GM12864 (cell line): ENCODE results near the gene ARFGEF2.
"Not testable (repeated sequence)": the region's sequence is repeated elsewhere in the genome, so short reads cannot be mapped to it uniquely, and the experiment has no call there.

Experiments used
- DNase-seq: peaks from one replicate; pipeline ENCODE4 v3.0.0-alpha.2; 2011; ENCODE audit warnings: low read depth
- H3K4me3 ChIP-seq: 2 replicates; pipeline ENCODE4 v1.5.1; 2011; ENCODE audit warnings: mild to moderate bottlenecking, low read depth, low read length, control low read depth
- TF ChIP-seq, protein P1 (sequence below): IDR thresholded peaks from 2 replicates; pipeline ENCODE4 v1.5.1; 2011; ENCODE audit warnings: low read depth, mild to moderate bottlenecking, moderate library complexity, low read length, control low read depth, inconsistent platforms; ENCODE audit errors: missing control alignments

ARFGEF2 gene

DNA sequence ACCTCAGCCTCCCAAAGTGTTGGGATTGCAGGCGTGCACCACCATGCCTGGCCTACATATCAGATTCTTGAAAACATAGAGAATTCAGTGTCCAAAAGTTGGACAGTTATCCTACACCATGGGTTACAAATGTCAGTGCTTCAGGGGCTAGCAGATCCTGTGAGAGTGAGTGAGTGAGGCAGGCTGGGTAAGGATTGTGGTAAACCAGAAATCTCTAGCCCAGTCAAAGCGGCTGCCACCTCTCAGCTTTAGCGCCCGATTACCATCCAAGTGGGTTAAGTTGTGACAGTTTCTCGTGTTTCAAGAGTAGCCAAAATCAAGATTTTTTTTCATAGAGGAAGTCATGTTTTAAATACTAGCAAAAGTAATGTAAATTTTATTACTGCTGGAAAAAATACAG lies 102.7 kb downstream of the ARFGEF2 start:
- no peak overlapping the region for H3K4me3 ChIP-seq
- no peak for DNase-seq
- TF ChIP-seq, protein P1, sequence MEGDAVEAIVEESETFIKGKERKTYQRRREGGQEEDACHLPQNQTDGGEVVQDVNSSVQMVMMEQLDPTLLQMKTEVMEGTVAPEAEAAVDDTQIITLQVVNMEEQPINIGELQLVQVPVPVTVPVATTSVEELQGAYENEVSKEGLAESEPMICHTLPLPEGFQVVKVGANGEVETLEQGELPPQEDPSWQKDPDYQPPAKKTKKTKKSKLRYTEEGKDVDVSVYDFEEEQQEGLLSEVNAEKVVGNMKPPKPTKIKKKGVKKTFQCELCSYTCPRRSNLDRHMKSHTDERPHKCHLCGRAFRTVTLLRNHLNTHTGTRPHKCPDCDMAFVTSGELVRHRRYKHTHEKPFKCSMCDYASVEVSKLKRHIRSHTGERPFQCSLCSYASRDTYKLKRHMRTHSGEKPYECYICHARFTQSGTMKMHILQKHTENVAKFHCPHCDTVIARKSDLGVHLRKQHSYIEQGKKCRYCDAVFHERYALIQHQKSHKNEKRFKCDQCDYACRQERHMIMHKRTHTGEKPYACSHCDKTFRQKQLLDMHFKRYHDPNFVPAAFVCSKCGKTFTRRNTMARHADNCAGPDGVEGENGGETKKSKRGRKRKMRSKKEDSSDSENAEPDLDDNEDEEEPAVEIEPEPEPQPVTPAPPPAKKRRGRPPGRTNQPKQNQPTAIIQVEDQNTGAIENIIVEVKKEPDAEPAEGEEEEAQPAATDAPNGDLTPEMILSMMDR: no peak

GRCh38 chr20:49028177-49028576 lies 106.7 kb downstream of the ARFGEF2 start:
- not testable (repeated sequence) for DNase-seq, H3K4me3 ChIP-seq

- no peak overlapping the region for H3K4me3 ChIP-seq
- no peak for DNase-seq
- TF ChIP-seq, protein P1: no peak
Observed at GRCh38 chr20:49028684-49029083, 107.2 kb downstream of the ARFGEF2 start.

DNA sequence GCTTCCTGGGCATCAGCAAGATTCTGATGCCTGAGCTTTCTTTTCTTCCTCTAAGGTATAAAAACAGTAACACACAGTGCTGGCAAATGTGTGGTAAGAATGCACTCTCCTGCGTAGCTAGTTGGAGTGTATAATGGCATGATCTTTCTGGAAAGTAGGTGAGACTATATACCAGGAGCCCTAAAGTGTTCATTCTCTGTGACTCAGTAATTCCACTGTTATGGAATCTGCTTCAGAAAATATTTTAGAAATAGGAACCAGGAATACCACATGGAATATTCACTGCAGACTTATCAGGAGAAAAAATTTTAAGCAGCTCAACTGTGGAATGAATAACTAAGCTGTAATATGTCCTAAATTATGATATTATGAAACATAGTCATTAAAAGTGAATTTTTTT lies 107.7 kb downstream of the ARFGEF2 start:
- H3K4me3 ChIP-seq: no peak overlapping the region
- DNase-seq: no peak
- TF ChIP-seq, protein P1: no peak

DNA sequence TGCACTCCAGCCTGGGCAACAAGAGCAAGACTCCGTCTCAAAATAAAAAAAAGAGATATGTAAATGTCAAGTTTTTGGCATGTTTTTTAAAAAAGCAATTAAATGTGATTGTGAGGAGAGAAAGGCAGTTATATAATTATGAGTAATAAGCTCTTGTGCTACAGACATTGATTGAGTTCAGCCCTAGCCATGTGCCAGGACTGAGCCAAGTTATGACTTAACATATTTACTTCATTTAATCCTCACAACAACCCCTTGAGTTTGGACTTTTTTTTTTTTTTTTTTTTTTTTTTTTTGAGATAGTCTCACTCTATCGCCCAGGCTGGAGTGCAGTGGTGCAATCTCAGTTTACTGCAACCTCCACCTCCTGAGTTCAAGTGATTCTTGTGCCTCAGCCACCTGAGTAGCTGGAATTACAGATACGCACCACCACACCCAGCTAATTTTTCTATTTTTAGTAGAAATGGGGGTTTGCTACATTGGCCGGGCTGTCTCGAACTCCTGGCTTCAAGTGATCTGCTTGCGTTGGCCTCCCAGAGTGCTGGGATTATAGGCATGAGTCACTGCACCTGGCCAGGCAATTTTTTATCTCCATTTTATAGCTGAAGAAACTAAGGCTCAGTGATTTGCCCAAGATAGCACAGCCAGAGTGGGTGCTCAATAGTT lies 109.6 kb downstream of the ARFGEF2 start:
- no peak for DNase-seq
- no peak overlapping the region for H3K4me3 ChIP-seq
- TF ChIP-seq, protein P1: no peak

- H3K4me3 ChIP-seq: no peak overlapping the region
- no peak for DNase-seq
- TF ChIP-seq, protein P1: no peak
Observed at GRCh38 chr20:49032455-49032854, 110.9 kb downstream of the ARFGEF2 start.

- no peak overlapping the region for H3K4me3 ChIP-seq
- no peak for DNase-seq
- TF ChIP-seq, protein P1: no peak
Observed at GRCh38 chr20:49034070-49034732, 112.7 kb downstream of the ARFGEF2 start.
